Measurements from ENCODE around the gene FAM50A. TPM values are rescaled to one million over a fixed set of nuclear protein-coding genes. Genes with fewer than 3 reads are reported as not detected.

The FAM50A gene
- total RNA-seq, 1 experiment from 2014 or later = 57.4 TPM

- no peak overlapping the region for H3K18ac ChIP-seq (ENCODE audit: insufficient read length, low read depth, low read length)
- no peak overlapping the region for H4K91ac ChIP-seq (ENCODE audit: insufficient read length, low read depth, low read length)
- no peak overlapping the region for H2BK120ac ChIP-seq (ENCODE audit: low read depth, low read length, poor library complexity, severe bottlenecking)
- no peak for DNase-seq
- H3K23me2 ChIP-seq (ENCODE audit: insufficient read length, low read depth, low read length, poor library complexity, severe bottlenecking) = peaks cover 2% of the 10 kb centered on the region
- H3K27me3 ChIP-seq (ENCODE audit: insufficient read depth, low read length) = no peaks in the 10 kb centered on the region
- no peak overlapping the region for H2BK15ac ChIP-seq (ENCODE audit: low read depth, low read length)
- H3K4me2 ChIP-seq (ENCODE audit: insufficient read depth, insufficient read length, low read length) = peak overlapping the region; percentile 37
- H3K4ac ChIP-seq (ENCODE audit: low read depth, low read length) = no peak overlapping the region
- H2BK5ac ChIP-seq (ENCODE audit: insufficient read length, low read length) = no peak overlapping the region
- peak overlapping the region in 1 of 3 experiments; percentile 57; a peak in 3 of 7 replicates for H3K27ac Mint-ChIP-seq
- no peak overlapping the region for H4K5ac ChIP-seq (ENCODE audit: insufficient read length, low read depth, low read length)
- H3K36me3 Mint-ChIP-seq (ENCODE audit: insufficient read depth in 1 of 3, low read depth in 3 of 3) = peaks cover 31 to 72% (median 63%) of the 10 kb centered on the region in 3 experiments
- H3K14ac ChIP-seq (ENCODE audit: insufficient read depth, low read length) = no peak overlapping the region
- no peaks in the 10 kb centered on the region for H3K4me1 ChIP-seq (ENCODE audit: insufficient read depth, low read length)
- H2BK20ac ChIP-seq (ENCODE audit: low read depth, low read length, poor library complexity, severe bottlenecking) = no peak overlapping the region
- no peaks in the 10 kb centered on the region for H4K20me1 ChIP-seq (ENCODE audit: control insufficient read depth, insufficient read depth, insufficient read length)
- H3T11ph ChIP-seq (ENCODE audit: low read length) = no peak overlapping the region
- no peak overlapping the region for H3K27ac ChIP-seq (ENCODE audit: insufficient read length, low read depth, low read length)
- no peak overlapping the region for H3K23ac ChIP-seq (ENCODE audit: insufficient read length, low read depth, low read length)
- no CpG with 5 or more reads among the region's 10 CpGs for WGBS (ENCODE audit: extremely low coverage, insufficient read length, low lambda C conversion rate)
- no peak overlapping the region for H2BK12ac ChIP-seq (ENCODE audit: insufficient read length, low read depth, low read length)
- no peak overlapping the region for H2AFZ ChIP-seq (ENCODE audit: low read length)
- no peaks in the 10 kb centered on the region for H3K79me1 ChIP-seq (ENCODE audit: insufficient read depth, low read depth, low read length, poor library complexity, severe bottlenecking)
- no peaks in the 10 kb centered on the region; the same call in none of the 2 replicates for H3K27me3 Mint-ChIP-seq (ENCODE audit: low read depth)
- no peaks in the 10 kb centered on the region for H3K79me2 ChIP-seq (ENCODE audit: insufficient read depth, low read length)
- H3K9ac ChIP-seq (ENCODE audit: extremely low read depth, insufficient read length, low read length) = no peak overlapping the region
- no peak overlapping the region for H3K56ac ChIP-seq (ENCODE audit: insufficient read length, low read depth, low read length)
- peaks cover 66 to 80% of the 10 kb centered on the region in 2 experiments for H3K9me3 Mint-ChIP-seq
- no peak overlapping the region for H2AK5ac ChIP-seq (ENCODE audit: insufficient read length, low read length)
- H3K9me3 ChIP-seq (ENCODE audit: control insufficient read depth, low read depth, low read length) = peaks cover 28% of the 10 kb centered on the region
- peak overlapping the region; percentile 66 to 82 for H3K4me3 Mint-ChIP-seq
- no peak for TF ChIP-seq CTCF (conservative IDR thresholded peaks at IDR 0.05)
- H4K8ac ChIP-seq (replicated peaks; ENCODE audit: insufficient read length, low read depth, low read length) = no peak overlapping the region
- peaks cover 3 to 5% of the 10 kb centered on the region in 2 experiments; a peak in 2 of 4 replicates for H3K4me1 Mint-ChIP-seq
Observed at GRCh38 chrX:154443479-154443910, 446 bp upstream of the FAM50A start.
